ENCODE results near the gene RNPEP. TPM values are rescaled to one million over a fixed set of nuclear protein-coding genes. Genes with fewer than 3 reads are reported as not detected.

RNPEP gene
- total and polyA plus RNA-seq, 2 donors = 20.0 to 39.7 TPM

DNA sequence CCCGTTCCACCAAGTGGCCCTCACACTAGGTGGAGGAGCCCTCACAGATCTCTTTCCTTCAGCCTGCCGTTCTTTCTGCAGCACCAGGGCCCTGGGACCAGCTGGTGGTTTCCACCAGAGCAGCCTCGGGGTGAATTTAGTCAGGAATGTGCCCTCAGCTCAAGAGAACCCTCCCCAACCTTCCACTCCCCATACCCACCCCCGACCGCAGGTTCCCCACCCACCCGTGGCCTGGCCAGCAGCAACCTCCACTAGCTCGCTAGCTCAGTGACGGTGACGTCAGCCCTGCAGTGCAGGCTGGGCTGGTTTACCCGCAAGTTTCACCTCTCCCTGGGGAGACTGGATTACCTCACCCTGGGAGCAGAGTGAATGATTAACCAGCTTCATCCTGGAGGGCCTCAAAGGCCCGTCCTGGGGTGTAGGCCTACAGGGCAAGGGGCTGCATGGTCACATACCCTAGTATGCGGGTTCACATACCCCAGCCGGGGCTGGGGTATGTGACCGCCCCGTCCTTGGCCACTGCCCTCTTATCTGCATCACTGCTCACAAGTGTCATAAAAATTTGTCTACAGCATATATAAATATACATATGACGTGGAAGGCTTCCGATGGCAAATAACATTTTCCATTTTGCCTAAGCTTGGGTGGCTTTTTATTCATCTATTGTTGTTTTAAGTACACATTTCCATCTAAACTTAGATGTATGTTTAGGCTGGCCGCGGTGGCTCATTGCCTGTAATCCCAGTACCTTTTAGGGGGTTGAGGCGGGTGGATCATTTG lies 52.4 kb downstream of the RNPEP start:
- DNase-seq (ENCODE audit: low read depth in 6 of 9, low spot score in 9 of 9) = no peak
- Histone ChIP-seq H3K27me3 (ENCODE audit: control insufficient read depth in 2 of 2, insufficient read depth in 1 of 2, low read length in 1 of 2) (no peaks in the 10 kb centered on the region), H3K27ac (ENCODE audit: low read depth in 1 of 2, low read length in 1 of 2) (no peak overlapping the region), H3K9me3 (ENCODE audit: control insufficient read depth in 2 of 2, insufficient read depth in 1 of 2, low read length in 1 of 2) (no peaks in the 10 kb centered on the region), H3K4me3 (ENCODE audit: low read length in 2 of 2) (no peak overlapping the region), H3K4me1 (ENCODE audit: control insufficient read depth in 2 of 2, insufficient read depth in 2 of 2, low read length in 2 of 2) (no peaks in the 10 kb centered on the region), H3K36me3 (ENCODE audit: control insufficient read depth in 2 of 2, insufficient read depth in 2 of 2, low read length in 1 of 2) (no peaks in the 10 kb centered on the region)
- WGBS = 84% methylated on average over 20 of the region's 20 CpGs

- H3K27ac ChIP-seq (ENCODE audit: low read depth in 1 of 2, low read length in 1 of 2) = no peak overlapping the region
- no peaks in the 10 kb centered on the region for H3K4me1 ChIP-seq (ENCODE audit: control insufficient read depth in 2 of 2, insufficient read depth in 2 of 2, low read length in 2 of 2)
- no peaks in the 10 kb centered on the region for H3K9me3 ChIP-seq (ENCODE audit: control insufficient read depth in 2 of 2, insufficient read depth in 1 of 2, low read length in 1 of 2)
- DNase-seq (ENCODE audit: low read depth in 6 of 9, low spot score in 9 of 9) = no peak
- H3K27me3 ChIP-seq (ENCODE audit: control insufficient read depth in 2 of 2, insufficient read depth in 1 of 2, low read length in 1 of 2) = no peaks in the 10 kb centered on the region
- H3K36me3 ChIP-seq (ENCODE audit: control insufficient read depth in 2 of 2, insufficient read depth in 2 of 2, low read length in 1 of 2) = no peaks in the 10 kb centered on the region
- WGBS = 95% methylated on average over 9 of the region's 9 CpGs
- no peak overlapping the region for H3K4me3 ChIP-seq (ENCODE audit: low read length in 2 of 2)
These were observed 54.3 kb downstream of the RNPEP start for GRCh38 chr1:202036595-202037387.

DNA sequence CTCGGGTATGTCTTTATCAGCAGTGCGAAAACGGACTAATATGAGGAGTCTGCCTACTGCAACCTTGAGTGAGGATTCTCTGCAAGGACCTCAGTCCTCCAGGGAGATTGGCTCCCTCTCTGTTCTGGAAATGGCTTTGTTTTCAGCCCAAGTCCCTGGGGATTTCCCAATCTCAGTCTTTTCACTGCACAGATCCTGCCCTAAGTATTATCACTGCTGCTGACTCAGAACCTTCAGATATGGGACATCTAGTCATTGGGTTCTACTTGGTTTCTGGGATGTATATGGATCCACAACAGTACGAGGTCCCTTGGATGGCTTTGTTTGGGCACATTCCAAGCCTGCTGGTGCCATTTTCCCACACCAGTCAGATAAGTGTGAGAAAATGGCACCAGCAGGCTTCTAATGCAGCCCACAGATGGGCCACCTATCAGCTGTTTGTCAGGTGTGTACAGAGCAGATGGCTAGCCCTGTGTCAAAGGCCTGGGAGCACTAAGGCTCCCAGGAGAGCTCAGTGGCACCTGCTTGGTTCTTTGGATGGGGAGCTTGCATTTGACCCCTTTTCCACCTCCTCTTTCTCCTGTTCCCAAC lies 55.4 kb downstream of the RNPEP start:
- no peaks in the 10 kb centered on the region for H3K27me3 ChIP-seq (ENCODE audit: control insufficient read depth in 2 of 2, insufficient read depth in 1 of 2, low read length in 1 of 2)
- no peaks in the 10 kb centered on the region for H3K9me3 ChIP-seq (ENCODE audit: control insufficient read depth in 2 of 2, insufficient read depth in 1 of 2, low read length in 1 of 2)
- no peak overlapping the region for H3K4me3 ChIP-seq (ENCODE audit: low read length in 2 of 2)
- no peak for DNase-seq (ENCODE audit: low read depth in 6 of 9, low spot score in 9 of 9)
- WGBS = 96% methylated on average over 4 of the region's 4 CpGs
- no peak overlapping the region for H3K27ac ChIP-seq (ENCODE audit: low read depth in 1 of 2, low read length in 1 of 2)
- H3K4me1 ChIP-seq (ENCODE audit: control insufficient read depth in 2 of 2, insufficient read depth in 2 of 2, low read length in 2 of 2) = no peaks in the 10 kb centered on the region
- H3K36me3 ChIP-seq (ENCODE audit: control insufficient read depth in 2 of 2, insufficient read depth in 2 of 2, low read length in 1 of 2) = no peaks in the 10 kb centered on the region

- Histone ChIP-seq H3K27ac (ENCODE audit: low read depth in 1 of 2, low read length in 1 of 2) (no peak overlapping the region), H3K4me1 (ENCODE audit: control insufficient read depth in 2 of 2, insufficient read depth in 2 of 2, low read length in 2 of 2) (no peaks in the 10 kb centered on the region)
These were observed 56.4 kb downstream of the RNPEP start for GRCh38 chr1:202038688-202039346.

GRCh38 chr1:202045705-202046104 lies 63.3 kb downstream of the RNPEP start:
- DNase-seq (ENCODE audit: low read depth in 6 of 9, low spot score in 9 of 9) = no peak
- H3K27ac ChIP-seq (ENCODE audit: low read depth in 1 of 2, low read length in 1 of 2) = no peak overlapping the region
- H3K9me3 ChIP-seq (ENCODE audit: control insufficient read depth in 2 of 2, insufficient read depth in 1 of 2, low read length in 1 of 2) = no peaks in the 10 kb centered on the region
- H3K27me3 ChIP-seq (ENCODE audit: control insufficient read depth in 2 of 2, insufficient read depth in 1 of 2, low read length in 1 of 2) = peaks cover 0 to 5% of the 10 kb centered on the region in 2 donors
- no peaks in the 10 kb centered on the region for H3K36me3 ChIP-seq (ENCODE audit: control insufficient read depth in 2 of 2, insufficient read depth in 2 of 2, low read length in 1 of 2)
- H3K4me1 ChIP-seq (ENCODE audit: control insufficient read depth in 2 of 2, insufficient read depth in 2 of 2, low read length in 2 of 2) = no peaks in the 10 kb centered on the region
- H3K4me3 ChIP-seq (ENCODE audit: low read length in 2 of 2) = no peak overlapping the region
- WGBS = 95% methylated on average over 2 of the region's 2 CpGs

More at GRCh38 chr1:202038688-202039346, 56.4 kb downstream of the RNPEP start:
- WGBS = 96% methylated on average over 2 of the region's 2 CpGs
- Histone ChIP-seq H3K36me3 (ENCODE audit: control insufficient read depth in 2 of 2, insufficient read depth in 2 of 2, low read length in 1 of 2) (no peaks in the 10 kb centered on the region), H3K27me3 (ENCODE audit: control insufficient read depth in 2 of 2, insufficient read depth in 1 of 2, low read length in 1 of 2) (no peaks in the 10 kb centered on the region), H3K9me3 (ENCODE audit: control insufficient read depth in 2 of 2, insufficient read depth in 1 of 2, low read length in 1 of 2) (no peaks in the 10 kb centered on the region), H3K4me3 (ENCODE audit: low read length in 2 of 2) (no peak overlapping the region)
- DNase-seq (ENCODE audit: low read depth in 6 of 9, low spot score in 9 of 9) = no peak

DNA sequence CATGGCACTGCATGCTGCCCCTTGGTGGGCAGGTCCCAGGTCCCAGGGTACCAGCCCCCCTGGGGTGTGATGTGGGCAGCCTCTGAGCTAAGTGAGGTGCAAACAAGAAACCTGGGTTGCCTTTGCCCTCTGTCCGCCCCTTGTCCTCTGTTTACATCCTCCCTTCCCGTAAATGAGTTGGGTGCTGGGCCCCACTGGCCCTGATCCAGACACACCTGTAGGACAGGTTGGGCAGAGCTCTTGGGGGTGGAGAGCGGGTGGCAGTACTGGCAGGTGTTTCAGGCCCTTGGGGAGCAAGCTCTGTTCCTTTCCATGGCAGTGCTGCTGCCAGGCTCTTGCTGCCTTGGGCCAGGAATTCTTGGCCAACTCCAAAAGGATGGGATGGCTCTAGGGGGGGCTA lies 63.8 kb downstream of the RNPEP start:
- no peak overlapping the region for H3K27ac ChIP-seq (ENCODE audit: low read depth in 1 of 2, low read length in 1 of 2)
- no peak for DNase-seq (ENCODE audit: low read depth in 6 of 9, low spot score in 9 of 9)
- no peak overlapping the region for H3K4me3 ChIP-seq (ENCODE audit: low read length in 2 of 2)
- no peaks in the 10 kb centered on the region for H3K4me1 ChIP-seq (ENCODE audit: control insufficient read depth in 2 of 2, insufficient read depth in 2 of 2, low read length in 2 of 2)
- peaks cover 0 to 5% of the 10 kb centered on the region in 2 donors for H3K27me3 ChIP-seq (ENCODE audit: control insufficient read depth in 2 of 2, insufficient read depth in 1 of 2, low read length in 1 of 2)
- no peaks in the 10 kb centered on the region for H3K36me3 ChIP-seq (ENCODE audit: control insufficient read depth in 2 of 2, insufficient read depth in 2 of 2, low read length in 1 of 2)
- no peaks in the 10 kb centered on the region for H3K9me3 ChIP-seq (ENCODE audit: control insufficient read depth in 2 of 2, insufficient read depth in 1 of 2, low read length in 1 of 2)
- 96% methylated on average over 3 of the region's 3 CpGs for WGBS

DNA sequence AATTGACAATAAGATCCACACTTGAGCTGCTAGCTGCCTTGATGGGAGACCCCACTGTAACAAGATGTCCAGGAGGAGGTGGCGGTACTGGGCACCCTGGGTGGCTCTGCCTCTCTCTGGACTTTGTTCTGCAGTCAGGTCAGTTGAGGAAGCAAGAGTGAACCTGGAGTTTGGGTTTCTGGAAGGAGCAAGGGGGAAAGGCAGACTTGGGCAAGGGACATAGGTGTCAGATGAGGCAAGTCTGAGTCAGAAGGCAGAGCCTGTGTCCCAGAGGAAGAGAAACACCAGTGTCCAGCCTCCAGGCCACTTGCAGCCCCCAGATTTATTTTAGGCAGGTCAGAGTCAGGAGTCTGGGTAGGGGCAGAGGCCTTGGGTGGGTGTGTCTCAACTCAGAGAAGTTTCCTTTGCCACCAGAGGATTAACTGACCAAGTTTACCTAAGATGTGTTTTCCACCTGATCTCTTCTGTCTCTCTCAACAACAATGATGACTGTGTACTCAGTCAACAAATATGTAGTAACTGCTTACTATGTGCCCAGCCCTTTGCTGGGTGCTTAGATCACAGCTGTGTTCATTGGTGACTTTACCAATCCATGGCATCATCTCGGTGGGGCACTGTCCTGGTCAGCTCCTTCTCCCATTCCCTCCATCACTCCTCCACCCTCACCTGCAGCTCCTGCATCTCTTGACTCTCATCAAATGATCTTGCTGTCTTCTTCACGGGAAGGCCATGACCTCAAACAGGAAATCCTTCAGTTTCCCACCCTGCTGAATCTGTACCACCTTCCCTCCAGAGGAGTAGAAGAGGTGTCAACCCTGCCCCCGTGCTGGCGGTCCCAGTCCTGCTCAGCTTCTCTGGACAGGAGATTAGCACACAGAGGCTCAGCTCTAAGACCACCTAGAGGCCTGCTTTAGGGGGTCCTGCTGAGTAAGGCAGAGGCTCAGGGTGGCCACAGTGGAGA lies 64.6 kb downstream of the RNPEP start:
- 67% methylated on average over 5 of the region's 5 CpGs for WGBS
- Histone ChIP-seq H3K27ac (ENCODE audit: low read depth in 1 of 2, low read length in 1 of 2) (no peak overlapping the region), H3K36me3 (ENCODE audit: control insufficient read depth in 2 of 2, insufficient read depth in 2 of 2, low read length in 1 of 2) (no peaks in the 10 kb centered on the region), H3K27me3 (ENCODE audit: control insufficient read depth in 2 of 2, insufficient read depth in 1 of 2, low read length in 1 of 2) (peaks cover 0 to 5% of the 10 kb centered on the region in 2 donors), H3K4me3 (ENCODE audit: low read length in 2 of 2) (no peak overlapping the region), H3K9me3 (ENCODE audit: control insufficient read depth in 2 of 2, insufficient read depth in 1 of 2, low read length in 1 of 2) (no peaks in the 10 kb centered on the region), H3K4me1 (ENCODE audit: control insufficient read depth in 2 of 2, insufficient read depth in 2 of 2, low read length in 2 of 2) (no peaks in the 10 kb centered on the region)
- DNase-seq (ENCODE audit: low read depth in 6 of 9, low spot score in 9 of 9) = no peak

GRCh38 chr1:202047977-202048376 lies 65.5 kb downstream of the RNPEP start:
- DNase-seq (ENCODE audit: low read depth in 6 of 9, low spot score in 9 of 9) = no peak
- Histone ChIP-seq H3K9me3 (ENCODE audit: control insufficient read depth in 2 of 2, insufficient read depth in 1 of 2, low read length in 1 of 2) (no peaks in the 10 kb centered on the region), H3K4me3 (ENCODE audit: low read length in 2 of 2) (no peak overlapping the region), H3K4me1 (ENCODE audit: control insufficient read depth in 2 of 2, insufficient read depth in 2 of 2, low read length in 2 of 2) (no peaks in the 10 kb centered on the region), H3K27ac (ENCODE audit: low read depth in 1 of 2, low read length in 1 of 2) (no peak overlapping the region), H3K27me3 (ENCODE audit: control insufficient read depth in 2 of 2, insufficient read depth in 1 of 2, low read length in 1 of 2) (peaks cover 0 to 5% of the 10 kb centered on the region in 2 donors), H3K36me3 (ENCODE audit: control insufficient read depth in 2 of 2, insufficient read depth in 2 of 2, low read length in 1 of 2) (no peaks in the 10 kb centered on the region)
- 87% methylated on average over 4 of the region's 4 CpGs for WGBS
